GM19240 (cell line): ENCODE measurements around the gene SOS2.
A peak's percentile ranks its signal among the peaks of the same experiment; 100 is the strongest.

Source experiments
- DNase-seq: peaks from one replicate; pipeline ENCODE4 v3.0.0; 2011; ENCODE audit warnings: low spot score; ENCODE audit not compliant: insufficient read length

Gene SOS2

DNA sequence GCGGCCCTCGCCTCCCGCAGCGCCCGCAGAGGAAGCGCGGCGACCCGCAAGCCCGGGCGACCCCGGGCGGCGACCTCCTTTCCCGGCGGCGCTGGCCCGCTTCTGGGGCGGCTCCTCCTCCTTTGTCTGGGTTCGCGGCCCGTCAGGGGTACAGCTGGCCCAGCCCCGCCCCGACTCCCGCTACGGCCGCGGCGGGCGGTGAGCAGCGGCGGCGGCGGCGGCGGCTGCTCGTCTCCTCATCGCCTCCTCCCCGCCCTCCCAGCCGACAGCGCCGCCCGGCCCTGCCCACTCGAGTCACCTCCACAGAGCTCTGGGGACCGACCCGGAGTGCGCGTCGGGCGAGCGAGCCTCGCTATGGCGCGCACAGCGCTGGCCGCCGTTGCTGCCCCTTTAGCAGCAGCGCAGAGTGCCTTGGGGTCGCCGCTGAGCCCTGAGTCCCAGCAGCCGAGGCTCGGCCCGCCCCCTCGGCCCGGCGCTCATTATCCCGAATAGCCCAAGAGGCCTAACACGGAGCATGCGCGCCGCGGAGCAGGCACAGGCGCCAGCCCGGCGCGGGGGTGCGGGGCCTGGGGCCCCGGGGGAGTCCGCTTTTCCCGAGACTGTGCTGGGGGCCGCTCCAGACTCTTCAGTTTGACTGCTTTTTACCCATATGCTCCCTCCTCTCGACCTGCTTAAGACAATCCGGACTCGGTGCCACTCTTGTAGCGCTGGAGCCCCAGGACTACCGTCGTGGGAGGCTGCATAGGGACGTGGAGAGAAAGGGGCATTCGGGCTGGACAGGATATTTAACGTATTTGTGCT is at the start of gene SOS2:
TSS of gene SOS2 (minus strand) at position 104 of the 801 bp plus-strand sequence. CDS start 295 bp downstream, outside the sequence.
- peak; percentile 60 for DNase-seq

DNA sequence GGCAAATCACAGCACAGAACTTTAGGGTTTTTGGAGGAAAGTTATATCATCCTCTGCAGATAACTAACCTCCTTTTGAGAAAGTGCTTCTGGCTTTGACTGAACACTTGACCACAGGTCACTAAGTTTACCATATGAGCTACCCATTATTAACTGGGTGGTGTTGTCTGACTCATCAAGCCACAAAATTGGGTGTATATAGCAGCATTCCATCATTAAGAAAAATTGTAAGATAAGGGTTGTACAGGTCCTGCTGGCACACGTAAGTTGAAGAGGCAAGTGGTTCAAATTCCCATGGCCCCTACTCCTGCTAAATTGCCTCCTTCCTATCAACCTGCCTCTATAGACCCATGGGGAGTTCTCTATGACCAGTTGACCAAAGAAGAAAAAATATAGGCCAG is 41.1 kb upstream of the SOS2 start:
- no peak for DNase-seq

DNA sequence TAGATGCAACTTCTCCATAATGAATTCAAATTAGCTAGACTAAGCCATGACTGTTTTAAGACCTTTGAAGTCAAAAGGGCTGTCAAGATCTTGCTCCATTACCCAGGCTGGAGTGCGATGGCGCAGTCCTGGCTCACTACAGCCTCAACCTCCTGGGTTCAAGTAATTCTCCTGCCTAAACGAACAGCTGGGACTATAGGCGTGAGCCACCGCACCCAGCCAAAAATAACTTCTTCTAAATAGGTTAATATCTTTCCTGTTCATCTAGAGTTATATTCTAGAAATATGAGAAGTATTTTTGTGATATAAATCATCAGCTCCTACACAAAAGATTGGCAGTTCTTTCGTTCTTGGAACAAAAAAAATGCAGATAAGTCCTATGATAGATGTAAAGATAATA is 39.6 kb upstream of the SOS2 start:
- no peak for DNase-seq

DNA sequence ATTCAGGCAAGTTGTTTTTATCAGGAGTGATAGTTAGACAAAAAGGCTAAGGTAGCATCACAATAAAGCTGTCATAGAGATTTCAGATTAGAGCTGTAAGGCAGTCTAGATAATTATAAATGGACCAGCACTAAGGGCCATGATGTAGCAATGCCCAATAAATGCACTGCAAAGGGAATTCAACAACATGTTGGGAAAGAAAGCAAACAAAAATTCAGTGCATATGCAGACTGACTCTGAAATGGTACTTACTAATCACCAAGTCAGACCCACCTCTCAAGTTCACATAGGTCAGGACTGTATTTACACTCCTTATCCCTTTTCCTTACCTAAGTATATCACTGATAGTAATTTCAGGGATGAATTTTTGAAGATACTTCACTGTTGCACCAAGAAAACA is 33.7 kb upstream of the SOS2 start:
- no peak for DNase-seq

DNA sequence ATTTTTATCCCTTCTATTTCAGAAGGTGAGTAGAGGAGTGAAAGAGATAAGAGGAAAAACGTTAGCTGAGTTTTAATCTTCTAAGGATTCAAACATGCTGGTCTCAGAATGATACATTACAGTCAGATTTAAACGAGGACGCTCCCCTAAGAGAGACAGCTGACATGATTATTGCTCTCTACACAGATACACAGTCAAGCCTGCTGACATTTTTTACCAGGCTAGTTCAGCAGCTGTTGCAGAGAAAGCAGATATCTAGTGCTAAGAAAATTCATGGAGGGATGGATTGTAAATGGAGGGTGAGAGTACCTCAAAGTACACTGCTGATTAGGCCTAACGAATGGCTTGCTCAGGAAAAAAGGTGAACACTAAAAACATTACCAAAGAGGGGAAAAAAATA is 31.9 kb upstream of the SOS2 start:
- DNase-seq: no peak

DNA sequence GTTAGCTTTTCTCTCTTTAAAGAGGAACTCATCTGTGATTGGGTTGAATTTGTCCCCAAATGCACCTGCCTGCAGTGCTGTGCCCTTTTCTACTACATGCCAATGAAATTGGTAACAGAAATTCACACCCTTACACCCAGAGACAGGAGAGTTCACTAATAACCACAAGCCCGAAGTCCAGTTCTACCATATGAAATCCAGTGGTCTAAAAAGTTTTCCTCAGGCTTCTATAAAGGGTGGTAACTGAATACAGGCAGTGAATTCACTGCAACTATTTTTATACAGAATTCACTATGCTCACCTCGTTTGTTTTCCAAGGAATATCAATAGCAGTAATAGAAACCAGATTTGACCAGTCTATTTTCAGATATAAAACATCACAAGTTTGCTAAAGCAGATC is 31.5 kb upstream of the SOS2 start:
- DNase-seq: no peak

DNA sequence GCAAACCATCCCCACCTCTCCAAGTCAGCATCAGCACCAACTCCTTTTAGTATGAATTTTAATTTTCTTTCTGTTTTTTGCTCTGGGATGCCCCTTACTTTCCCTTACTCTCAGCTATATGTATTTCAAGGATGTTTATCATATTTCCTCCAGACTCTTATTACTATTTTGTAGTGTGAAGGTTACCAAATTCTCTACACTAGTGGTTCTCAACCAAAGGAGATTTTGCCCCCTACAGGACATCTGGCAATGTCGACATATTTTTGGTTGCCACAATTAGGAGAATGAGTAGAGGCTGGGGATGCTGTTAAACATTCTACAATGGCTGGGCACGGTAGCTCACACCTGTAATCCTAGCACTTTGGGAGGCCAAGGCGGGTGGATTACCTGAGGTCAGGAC is 29.1 kb upstream of the SOS2 start:
- no peak for DNase-seq

DNA sequence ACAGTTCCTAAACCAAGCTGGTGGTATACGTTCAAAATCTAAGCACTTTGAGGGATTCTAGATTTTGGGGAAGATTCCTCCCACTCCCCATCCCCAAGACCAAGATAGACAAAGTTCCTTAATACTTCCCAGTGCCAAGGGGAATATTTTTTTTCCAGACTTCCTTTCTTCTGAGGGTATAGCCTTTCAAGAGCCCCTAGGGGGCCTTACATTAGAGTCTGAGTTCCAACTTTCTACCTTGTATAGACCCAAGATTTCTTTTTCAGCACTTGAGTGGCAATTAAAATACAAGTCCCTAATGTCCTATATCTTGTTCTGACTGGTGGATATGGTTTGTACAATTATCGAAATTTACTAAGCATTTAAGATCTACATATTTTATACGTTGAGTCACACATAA is 28.7 kb upstream of the SOS2 start:
- no peak for DNase-seq

DNA sequence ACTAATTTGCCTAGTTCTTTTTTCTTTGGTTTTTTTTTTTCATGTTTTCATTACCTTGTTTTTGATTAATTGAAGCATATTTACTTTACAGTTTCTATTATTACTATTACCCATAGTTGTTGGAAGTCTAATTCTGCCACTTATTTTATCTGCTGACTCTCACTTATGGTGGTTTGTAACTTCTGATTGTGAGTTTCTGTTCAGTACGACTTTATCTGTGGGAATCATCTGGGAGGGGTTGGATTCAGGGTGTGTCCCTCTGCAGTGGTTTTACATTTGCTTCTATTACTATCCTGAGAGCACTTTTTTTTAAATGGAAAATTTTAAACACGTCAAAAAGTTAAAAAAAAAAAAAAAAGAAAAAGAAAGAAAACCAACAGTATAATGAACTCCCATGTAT is 26.4 kb upstream of the SOS2 start:
- no peak for DNase-seq

DNA sequence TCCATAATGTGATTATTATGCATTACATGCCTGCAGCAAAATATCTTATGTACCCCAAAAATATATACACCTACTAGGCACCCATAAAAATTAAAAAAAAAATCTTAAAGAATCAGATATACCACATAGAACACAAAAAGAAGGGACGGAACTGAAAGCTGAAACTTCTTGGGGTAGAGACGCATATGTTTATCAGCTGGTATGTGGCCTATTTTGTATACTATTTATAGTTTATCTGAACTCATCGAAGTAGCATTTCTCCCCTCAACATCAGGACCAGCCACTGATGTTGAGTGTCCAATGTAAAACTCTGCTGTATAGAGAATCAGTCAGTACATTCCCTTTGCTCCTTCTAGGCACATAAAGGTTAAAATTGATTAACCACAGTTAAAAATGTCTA is 22.9 kb upstream of the SOS2 start:
- no peak for DNase-seq

DNA sequence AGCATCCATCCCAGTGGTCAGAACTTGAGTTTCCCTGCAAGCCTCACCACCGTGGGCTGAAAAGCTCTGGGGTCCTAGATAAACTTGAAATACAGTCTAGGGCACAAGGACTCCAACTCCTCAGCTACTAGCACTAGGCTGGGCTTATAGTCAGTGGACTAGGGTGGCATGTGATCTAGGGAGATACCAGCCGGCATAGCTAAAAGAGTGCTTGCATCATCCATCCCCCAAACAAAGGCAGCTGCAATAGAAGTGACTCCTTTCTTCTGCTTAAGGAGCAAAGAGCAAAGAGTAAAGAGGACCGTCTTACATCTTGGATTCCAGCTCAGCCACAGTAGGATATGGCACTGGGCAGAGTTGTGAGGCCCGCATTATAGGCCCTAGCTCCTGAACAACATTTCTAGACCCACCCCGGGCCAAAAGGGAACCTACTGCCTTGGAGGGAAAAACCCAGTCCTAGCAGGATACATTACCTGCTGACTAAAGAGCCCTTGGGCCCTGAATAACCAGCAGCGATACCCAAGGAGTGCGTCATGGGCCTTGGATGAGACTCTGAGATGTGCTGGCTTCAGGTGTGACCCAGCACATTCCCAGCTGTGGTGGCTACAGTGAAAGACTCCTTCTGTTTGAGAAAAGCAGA is 17.9 kb upstream of the SOS2 start:
- DNase-seq: no peak

DNA sequence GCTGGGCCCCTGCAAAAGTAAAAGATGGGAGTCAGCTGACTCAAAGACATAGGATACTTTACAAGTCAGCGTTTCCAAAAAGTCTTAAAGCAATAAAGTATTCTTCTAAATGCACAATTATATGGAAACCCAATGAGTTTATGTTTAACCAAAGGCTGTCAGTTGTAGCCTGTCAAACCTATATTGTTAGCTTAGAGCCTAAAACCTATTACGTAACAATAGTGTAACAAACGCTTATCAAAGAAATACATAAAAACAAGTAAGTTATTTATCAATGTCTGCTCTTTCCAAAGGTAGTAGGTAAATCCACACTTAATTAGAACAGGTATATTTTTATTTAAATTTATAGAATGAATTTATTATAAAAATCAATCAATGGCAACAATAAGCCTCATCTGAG is 15.9 kb upstream of the SOS2 start:
- no peak for DNase-seq

DNA sequence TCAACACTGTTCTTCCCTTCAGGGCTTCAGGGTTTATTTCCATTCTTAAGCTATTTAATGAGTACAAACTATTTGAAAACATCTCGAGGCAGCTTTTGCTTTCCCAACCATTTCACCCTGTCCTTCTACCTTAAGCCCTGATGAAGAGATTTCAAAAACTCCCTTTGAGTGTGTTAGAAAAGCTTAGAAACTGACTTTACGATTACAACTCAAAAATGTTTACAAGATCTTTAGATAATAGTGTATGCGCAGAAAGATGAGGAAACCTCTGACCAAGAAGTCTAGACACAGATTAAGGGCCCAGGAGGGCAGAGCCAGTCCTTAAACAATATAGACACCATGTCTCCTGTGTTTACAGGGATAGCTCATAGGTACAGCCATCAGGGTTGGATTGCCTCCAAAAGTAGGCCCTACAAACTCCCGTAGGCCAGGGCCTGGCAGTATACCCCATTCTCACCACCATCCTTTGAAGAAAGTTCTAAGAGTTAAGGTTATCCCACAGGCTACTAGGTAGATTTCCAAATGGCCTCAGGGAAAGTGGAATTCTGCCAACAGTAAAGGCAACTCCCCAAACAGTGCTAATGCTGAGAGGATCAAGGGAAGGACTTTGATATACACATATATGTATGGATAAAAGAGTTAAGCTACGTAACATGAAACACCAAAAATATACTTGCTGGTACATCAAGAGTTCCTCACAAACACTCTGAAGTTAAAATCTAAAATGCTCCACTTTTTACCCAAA is 11.4 kb upstream of the SOS2 start:
- no peak for DNase-seq

DNA sequence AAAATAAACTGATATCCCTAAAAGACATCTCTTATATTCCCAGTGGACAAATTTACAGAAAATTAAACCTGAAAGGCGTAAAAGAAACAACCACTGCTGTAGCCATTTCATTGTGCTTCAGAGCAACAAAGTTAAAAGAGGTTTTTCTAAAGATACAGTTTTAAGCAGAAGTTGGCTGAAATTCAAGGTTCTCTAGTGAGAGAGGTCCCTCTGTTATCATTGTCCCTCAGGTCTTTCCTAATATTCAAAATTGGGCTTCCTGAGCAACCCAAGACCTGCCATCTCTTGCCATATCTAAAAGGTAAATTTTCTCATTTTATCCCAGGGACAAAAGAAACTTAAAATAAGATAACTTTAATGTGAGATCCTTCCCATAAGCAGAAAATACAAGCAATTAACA is 10.7 kb upstream of the SOS2 start:
- no peak for DNase-seq

DNA sequence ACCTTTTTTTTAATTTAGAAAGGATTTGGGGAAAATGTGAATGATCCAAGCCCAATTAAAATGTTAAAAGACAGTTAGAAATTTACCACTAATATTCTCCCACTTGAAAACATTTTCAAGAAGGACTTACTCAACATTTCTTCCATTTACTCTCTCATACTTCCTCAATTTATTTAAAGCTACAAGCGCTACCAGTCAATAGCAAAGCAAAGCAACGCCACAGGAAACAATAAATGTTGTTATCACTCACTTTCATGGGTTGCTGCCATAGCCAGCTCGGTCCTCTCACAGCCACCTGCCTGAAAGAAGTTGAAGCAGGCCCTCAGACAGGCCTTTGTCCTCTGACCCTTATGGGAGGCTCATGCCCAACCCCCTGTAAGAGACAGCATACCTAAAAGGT is 6.0 kb upstream of the SOS2 start:
- DNase-seq: no peak

DNA sequence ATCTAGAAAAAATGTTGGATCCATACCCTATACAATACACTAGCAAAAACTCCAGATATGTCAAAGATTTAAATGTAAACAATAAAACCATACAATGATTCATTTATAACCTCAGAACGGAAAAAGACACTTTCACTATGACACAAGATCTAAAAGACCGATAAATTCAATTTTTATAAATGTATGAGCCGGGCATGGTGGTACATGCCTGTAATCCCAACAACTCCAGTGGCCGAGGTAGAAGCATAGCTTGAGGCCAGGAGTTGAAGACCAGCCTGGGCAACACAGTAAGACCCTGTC is 2.5 kb upstream of the SOS2 start:
- no peak for DNase-seq

DNA sequence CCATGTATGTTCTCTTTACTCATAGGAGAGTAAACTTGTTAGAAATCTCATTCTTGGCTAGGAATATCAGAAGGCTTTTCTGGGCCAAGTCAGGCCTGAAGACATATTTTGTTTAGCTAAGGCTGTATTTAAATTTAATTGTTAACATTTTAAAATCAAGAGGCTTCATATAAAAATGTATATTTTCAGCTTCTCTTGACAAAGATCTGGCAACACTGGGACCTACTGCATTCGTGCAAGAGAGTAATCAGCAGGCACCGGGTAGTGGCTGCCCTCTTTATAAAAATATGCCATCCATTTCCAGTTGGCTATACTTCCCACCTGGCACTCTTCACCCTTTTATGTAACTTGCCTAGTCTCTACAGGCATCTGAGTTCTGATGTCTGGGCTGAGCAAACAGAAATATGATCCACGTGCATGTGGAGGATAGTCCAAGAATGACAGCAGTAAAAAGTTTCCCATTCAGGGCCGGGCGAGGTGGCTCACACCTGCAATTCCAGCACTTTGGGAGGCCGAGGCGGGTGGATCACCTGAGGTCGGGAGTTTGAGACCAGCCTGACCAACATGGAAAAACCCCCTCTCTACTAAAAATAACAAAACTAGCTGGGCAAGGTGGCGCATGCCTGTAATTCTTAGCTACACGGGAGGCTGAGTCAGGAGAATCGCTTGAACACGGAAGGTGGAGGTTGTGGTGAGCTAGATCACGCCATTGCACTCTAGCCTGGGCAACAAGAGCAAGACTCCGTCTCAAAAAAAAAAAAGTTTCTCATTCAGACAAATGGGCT is 2.0 kb upstream of the SOS2 start:
- DNase-seq: no peak

DNA sequence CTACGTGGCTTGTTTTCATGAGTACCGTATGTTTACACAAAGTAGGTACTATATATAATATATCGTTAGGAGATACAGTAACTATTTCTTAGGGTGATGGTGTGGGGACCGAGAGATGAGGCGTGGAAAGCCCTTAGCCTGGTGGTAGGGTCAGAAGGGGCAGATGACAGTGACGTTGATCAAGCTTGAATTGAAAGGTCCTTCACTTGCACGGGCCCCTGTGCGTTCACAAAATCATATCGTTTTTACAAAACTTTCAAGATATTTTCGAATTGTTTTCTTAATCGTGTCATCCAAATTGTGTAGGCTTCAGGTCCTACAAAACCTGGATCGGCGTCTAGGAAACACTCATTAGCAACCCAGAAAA is 881 bp upstream of the SOS2 start:
- no peak for DNase-seq

DNA sequence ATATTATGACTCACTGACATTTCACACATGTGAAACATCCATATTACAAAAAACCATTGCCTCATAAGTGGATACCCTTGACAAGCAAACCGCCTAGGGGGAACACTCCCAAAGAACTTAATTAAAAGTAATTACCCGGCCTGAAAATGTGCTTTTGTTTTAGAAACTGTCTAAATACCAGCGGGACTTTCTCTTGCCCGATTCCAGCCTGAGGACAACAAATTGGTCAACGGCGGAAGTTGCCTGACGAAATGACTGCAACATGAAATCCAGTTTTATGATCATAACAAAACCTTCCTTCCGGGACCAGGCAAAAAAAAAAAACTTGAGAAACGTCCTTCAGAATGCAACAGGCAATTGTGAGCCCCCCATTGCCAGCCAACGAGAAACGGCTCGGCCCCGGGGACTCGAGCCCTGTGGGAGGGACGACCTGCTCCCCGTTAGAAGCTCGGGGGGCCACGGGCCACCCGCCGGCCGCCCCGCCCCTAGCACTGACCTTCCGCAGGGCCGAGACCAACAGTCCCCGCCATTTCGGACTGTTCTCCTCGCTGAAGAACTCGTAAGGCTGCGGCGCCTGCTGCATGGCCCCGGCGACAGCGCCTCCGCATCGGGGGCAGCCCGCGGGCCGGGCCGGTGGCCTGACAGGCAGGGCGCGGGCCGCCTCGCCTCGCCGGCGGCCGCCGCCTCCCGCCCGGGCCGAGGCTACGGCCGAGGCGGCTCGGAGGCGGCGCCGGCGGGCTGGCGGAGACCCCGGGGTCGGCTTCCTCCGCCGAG is 490 bp downstream of the SOS2 start:
- no peak for DNase-seq

DNA sequence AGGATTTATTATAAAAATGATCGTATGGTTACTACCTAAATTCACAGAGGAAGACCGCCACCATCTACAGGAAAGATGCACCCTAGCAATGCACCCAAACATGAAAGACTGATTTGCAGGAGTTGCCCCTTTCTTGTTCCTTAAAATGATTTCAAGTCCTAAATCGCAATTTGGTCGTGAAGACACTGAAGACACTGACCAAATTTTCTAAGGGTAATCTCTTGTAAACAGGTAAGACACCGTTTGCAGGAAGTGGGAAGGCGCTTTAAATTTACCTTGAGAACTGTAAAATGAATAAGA is 1.0 kb downstream of the SOS2 start:
- no peak for DNase-seq

DNA sequence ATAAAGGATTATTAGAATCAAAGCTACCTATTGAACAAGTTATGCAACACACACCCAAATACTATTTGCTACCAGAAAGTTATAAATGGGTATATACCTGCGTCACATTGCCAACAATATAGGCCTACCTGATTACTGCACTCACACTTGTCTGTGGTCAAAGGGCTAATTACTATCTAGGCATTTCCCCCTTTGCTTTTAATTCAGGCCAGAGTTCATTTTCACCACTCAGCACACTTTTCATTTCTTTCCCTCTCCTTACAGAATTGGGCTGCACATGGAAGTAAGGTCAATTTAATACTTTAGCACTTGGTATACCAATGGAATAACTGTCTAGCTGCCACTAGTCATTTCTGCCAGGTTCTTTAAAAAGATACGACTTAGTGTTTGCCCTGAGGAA is 1.7 kb downstream of the SOS2 start:
- no peak for DNase-seq

DNA sequence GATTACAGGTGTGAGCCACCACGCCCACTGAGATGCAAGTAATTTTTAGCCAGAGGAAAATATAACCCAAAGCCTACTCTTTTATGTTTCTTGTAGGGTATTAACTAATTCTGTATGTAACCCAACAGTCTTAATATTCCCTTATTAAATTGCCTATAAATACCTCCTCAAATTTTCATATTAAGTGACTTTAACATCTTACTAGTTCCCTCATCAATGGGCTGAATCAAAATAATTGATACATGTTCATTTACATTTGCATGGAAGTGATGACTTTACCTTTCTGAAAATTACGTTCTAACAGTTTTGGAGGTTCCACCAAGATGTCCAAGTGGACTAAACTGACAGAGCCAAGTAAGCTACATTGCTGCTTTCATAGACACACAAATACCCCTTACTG is 3.1 kb downstream of the SOS2 start:
- no peak for DNase-seq
